Breast epithelium (tissue), 4 donors: ENCODE data around the gene UPK2. TPM values are rescaled to one million over a fixed set of nuclear protein-coding genes. Genes with fewer than 3 reads are reported as not detected.

ENCODE experiments used
- DNase-seq, 2 donors: peaks; one replicate each; pipeline ENCODE4 v3.0.0-alpha.2; 2019; ENCODE audit warnings: low spot score in 2 of 2
- H3K27ac ChIP-seq, 2 donors: fragments of 200-600 bp; sonication (generic) in 1 of 2; one replicate each; pipeline ENCODE4 v1.5.1; 2016 to 2019; ENCODE audit warnings: mild to moderate bottlenecking in 1 of 2
- H3K27me3 ChIP-seq, 2 donors: fragments of 200-600 bp; sonication (generic) in 1 of 2; one replicate each; pipeline versions ENCODE4 v1.5.1 to v1.6.0; 2017 to 2019; ENCODE audit warnings: control low read depth in 1 of 2, mild to moderate bottlenecking in 1 of 2
- H3K36me3 ChIP-seq: fragments of 200-600 bp; one replicate; pipeline ENCODE4 v1.5.1; 2019
- H3K4me1 ChIP-seq, 2 donors: fragments of 200-600 bp; sonication (generic); one replicate each; pipeline ENCODE4 v1.5.1; 2016 to 2019; ENCODE audit warnings: control low read depth in 1 of 2
- H3K4me3 ChIP-seq, 3 donors: fragments of 200-600 bp; sonication (generic); 1 replicate in 2 of 3; 2 replicates in 1 of 3; pipeline ENCODE4 v1.5.1; 2016 to 2019; ENCODE audit warnings: mild to moderate bottlenecking in 3 of 3, moderate library complexity in 2 of 3
- H3K9me3 ChIP-seq, 2 donors: fragments of 200-600 bp; sonication (generic) in 1 of 2; one replicate each; pipeline ENCODE4 v1.5.1; 2016 to 2019; ENCODE audit warnings: control low read depth in 1 of 2
- CTCF ChIP-seq, 3 donors: fragments of 450-650 bp; IDR thresholded peaks; one replicate each; pipeline ENCODE4 v1.5.1; 2016 to 2017; ENCODE audit warnings: antibody characterized with exemption in 3 of 3, mild to moderate bottlenecking in 3 of 3, moderate library complexity in 3 of 3
- POLR2A ChIP-seq: fragments of 450-650 bp; IDR thresholded peaks from one replicate; pipeline ENCODE4 v1.6.1; 2016; ENCODE audit warnings: antibody characterized with exemption, mild to moderate bottlenecking, moderate library complexity
- POLR2AphosphoS5 ChIP-seq, 3 donors: sonication (generic); formaldehyde crosslinking; IDR thresholded peaks; one replicate each; pipeline ENCODE4 v1.6.1; 2017; ENCODE audit warnings: antibody characterized with exemption in 3 of 3
- intact Hi-C: fragments of 100-400 bp; cut with DNase I; formaldehyde crosslinking; loops from one replicate; pipeline ENCODE4 v1.15.1; 2023; ENCODE audit warnings: low total_unique reads
- total RNA-seq, 3 donors: library from RNA; depleted of rRNA; stranded (reverse); fragments of >200 nt; gene quantifications; one replicate each; pipeline ENCODE4 v1.1.0, GENCODE V29; 2016

Gene UPK2
- total RNA-seq, 3 donors from 2014 or later, result not detected

- Histone ChIP-seq H3K36me3 (no peaks in the 10 kb centered on the region), H3K4me3 (peak overlapping the region; percentile 81 to 83 (median 81)), H3K27ac (peak overlapping the region; percentile 81 to 90), H3K27me3 (no peaks in the 10 kb centered on the region), H3K4me1 (peaks cover 4 to 6% of the 10 kb centered on the region in 2 donors), H3K9me3 (no peaks in the 10 kb centered on the region)
- no peak for TF ChIP-seq CTCF (IDR thresholded peaks at IDR 0.05)
- TF ChIP-seq POLR2A, result no peak
- no peak for TF ChIP-seq POLR2AphosphoS5 (IDR thresholded peaks at IDR 0.05)
- intact Hi-C loops, result no loop called here
- no peak for DNase-seq
These were observed 41.0 kb downstream of the UPK2 start for GRCh38 chr11:118996926-118997626.

- Histone ChIP-seq H3K4me3 (peak within 1 kb of the TSS; percentile 81 to 83 (median 81)), H3K9me3 (no peaks in the 10 kb centered on the region), H3K27ac (peak within 1 kb of the TSS; percentile 81 to 90), H3K27me3 (no peaks in the 10 kb centered on the region), H3K4me1 (peaks cover 4 to 6% of the 10 kb centered on the region in 2 donors), H3K36me3 (no peaks in the 10 kb centered on the region)
- intact Hi-C loops, result loop anchor here (1.0 kb wide), 1 partner anchor 8 kb away; no protein-coding TSS in a partner anchor
- peak in 2 of 3 donors; percentile 20 to 27 for TF ChIP-seq CTCF (IDR thresholded peaks at IDR 0.05)
- peak; percentile 48 for TF ChIP-seq POLR2A
- TF ChIP-seq POLR2AphosphoS5 (IDR thresholded peaks at IDR 0.05), result peak; percentile 62 to 71 (median 68)
- peak; percentile 85 to 87 for DNase-seq
These were observed 41.7 kb downstream of the UPK2 start, which contains the start of gene CENATAC for GRCh38 chr11:118997627-118998387. TSS of gene CENATAC (plus strand) at chr11:118998138. CDS start at chr11:118998198, 60 bp downstream.

- TF ChIP-seq POLR2AphosphoS5 (IDR thresholded peaks at IDR 0.05) (no peak), POLR2A (no peak), CTCF (IDR thresholded peaks at IDR 0.05) (no peak)
- intact Hi-C loops, result loop anchor here (1.0 kb wide), 1 partner anchor 8 kb away; no protein-coding TSS in a partner anchor
- Histone ChIP-seq H3K36me3 (no peaks in the 10 kb centered on the region), H3K4me1 (peaks cover 4 to 6% of the 10 kb centered on the region in 2 donors), H3K9me3 (no peaks in the 10 kb centered on the region), H3K27ac (peak overlapping the region; percentile 81 to 90), H3K4me3 (peak overlapping the region; percentile 81 to 83 (median 81)), H3K27me3 (no peaks in the 10 kb centered on the region)
- no peak for DNase-seq
These were observed 42.3 kb downstream of the UPK2 start for GRCh38 chr11:118998388-118998717.

GRCh38 chr11:118998822-118999221, 42.7 kb downstream of the UPK2 start:
- TF ChIP-seq CTCF (IDR thresholded peaks at IDR 0.05), result no peak
- TF ChIP-seq POLR2AphosphoS5 (IDR thresholded peaks at IDR 0.05), result no peak
- TF ChIP-seq POLR2A, result no peak
- Histone ChIP-seq H3K27me3 (no peaks in the 10 kb centered on the region), H3K9me3 (no peaks in the 10 kb centered on the region), H3K4me1 (peaks cover 4 to 6% of the 10 kb centered on the region in 2 donors), H3K36me3 (no peaks in the 10 kb centered on the region), H3K4me3 (peak overlapping the region; percentile 81 to 83 (median 81)), H3K27ac (peak overlapping the region; percentile 81 to 90)
- peak in 1 of 2 donors; percentile 47 for DNase-seq
- intact Hi-C loops, result loop anchor here (1.0 kb wide), 1 partner anchor 9 kb away; no protein-coding TSS in a partner anchor

GRCh38 chr11:119000906-119001305, 44.8 kb downstream of the UPK2 start:
- H3K36me3 ChIP-seq, result no peaks in the 10 kb centered on the region
- intact Hi-C loops, result no loop called here
- no peak for TF ChIP-seq POLR2A
- no peak for TF ChIP-seq CTCF (IDR thresholded peaks at IDR 0.05)
- no peak for TF ChIP-seq POLR2AphosphoS5 (IDR thresholded peaks at IDR 0.05)

More at GRCh38 chr11:119000906-119001305, 44.8 kb downstream of the UPK2 start:
- Histone ChIP-seq H3K9me3 (no peaks in the 10 kb centered on the region), H3K27ac (no peak overlapping the region), H3K4me1 (peaks cover 4 to 6% of the 10 kb centered on the region in 2 donors), H3K27me3 (no peaks in the 10 kb centered on the region), H3K4me3 (no peak overlapping the region)
- no peak for DNase-seq
